Karpas-422 (cell line): Measurements from ENCODE around the gene CIT. TPM values are rescaled to one million over a fixed set of nuclear protein-coding genes. Genes with fewer than 3 reads are reported as not detected.
"Not testable (repeated sequence)": the region's sequence is repeated elsewhere in the genome, so short reads cannot be mapped to it uniquely, and the experiment has no call there.

Experiments
- DNase-seq: peaks from one replicate; pipeline ENCODE4 v3.0.0-alpha.2; 2015
- H2AFZ ChIP-seq: fragments of 200-600 bp; sonication (generic); 2 replicates; pipeline ENCODE4 v1.6.1; 2014; ENCODE audit warnings: antibody characterized with exemption, low read length, mixed read lengths
- H3K27ac ChIP-seq: fragments of 200-600 bp; sonication (generic); 2 replicates; pipeline ENCODE4 v1.5.1; 2014; ENCODE audit warnings: mild to moderate bottlenecking, low read length, moderate library complexity
- H3K27me3 ChIP-seq: fragments of 200-600 bp; sonication (generic); 2 replicates; pipeline ENCODE4 v1.6.1; 2014; ENCODE audit warnings: low read length, mixed read lengths
- H3K36me3 ChIP-seq: fragments of 200-600 bp; sonication (generic); 2 replicates; pipeline ENCODE4 v1.6.1; 2014; ENCODE audit warnings: low read length, mixed read lengths; ENCODE audit not compliant: insufficient read depth
- H3K4me1 ChIP-seq: fragments of 200-600 bp; sonication (generic); 2 replicates; pipeline ENCODE4 v1.6.1; 2014; ENCODE audit warnings: mild to moderate bottlenecking, low read length, mixed read lengths
- H3K4me2 ChIP-seq: fragments of 200-600 bp; sonication (generic); 2 replicates; pipeline ENCODE4 v1.6.1; 2014; ENCODE audit warnings: low read length, low read depth, mild to moderate bottlenecking; ENCODE audit not compliant: poor library complexity, severe bottlenecking
- H3K4me3 ChIP-seq: fragments of 200-600 bp; sonication (generic); 2 replicates; pipeline ENCODE4 v1.5.1; 2014; ENCODE audit warnings: mild to moderate bottlenecking, antibody characterized with exemption, low read length, mixed read lengths
- H3K79me2 ChIP-seq: fragments of 200-600 bp; sonication (generic); 2 replicates; pipeline ENCODE4 v1.6.1; 2014; ENCODE audit warnings: mild to moderate bottlenecking, low read length, mixed read lengths
- H3K9ac ChIP-seq: fragments of 200-600 bp; sonication (generic); 2 replicates; pipeline ENCODE4 v1.6.0; 2014; ENCODE audit warnings: low read length
- H3K9me2 ChIP-seq: fragments of 200-600 bp; sonication (generic), shearing (Covaris generic); replicated peaks from 2 replicates; pipeline ENCODE4 v1.6.0; 2014; ENCODE audit warnings: mild to moderate bottlenecking, low read length, moderate library complexity; ENCODE audit not compliant: insufficient read depth
- H3K9me3 ChIP-seq: fragments of 300-700, 200-600 bp; sonication (generic); 2 replicates; pipeline ENCODE4 v1.6.1; 2014; ENCODE audit warnings: low read length, mixed read lengths
- H4K20me1 ChIP-seq: fragments of 200-600 bp; sonication (generic); 2 replicates; pipeline ENCODE4 v1.6.1; 2014; ENCODE audit warnings: mild to moderate bottlenecking, antibody characterized with exemption, low read length, low read depth; ENCODE audit not compliant: insufficient read depth
- total RNA-seq: library from RNA; depleted of rRNA; stranded (reverse); fragments of >200 nt; shearing (Covaris generic); gene quantifications from 2 replicates; pipeline ENCODE4 v1.2.3, GENCODE V29; 2014; ENCODE audit warnings: low replicate concordance

CIT gene
- total RNA-seq, 1 experiment from 2014 or later, result 16.5 TPM

DNA sequence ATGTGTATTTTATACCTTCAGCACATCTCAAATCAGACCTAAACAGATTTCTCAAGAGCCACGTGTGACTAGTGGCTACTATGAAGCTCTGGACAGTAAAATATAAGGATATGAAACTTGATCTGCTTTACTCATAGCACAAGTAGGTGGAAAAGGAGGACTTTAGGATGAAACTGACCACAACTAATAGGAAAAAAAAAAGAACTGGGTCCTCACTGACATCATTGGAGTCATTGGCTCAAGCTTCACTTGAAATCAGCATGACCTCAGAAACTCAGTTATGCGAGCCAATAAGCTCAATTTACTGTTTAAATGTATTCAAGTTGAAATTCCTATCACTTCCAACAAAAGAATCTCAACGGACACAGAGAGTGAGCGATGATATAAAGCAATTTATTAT lies 34.1 kb upstream of the CIT start:
- Histone ChIP-seq H3K27ac (no peak overlapping the region), H3K79me2 (no peaks in the 10 kb centered on the region), H3K9me2 (no peaks in the 10 kb centered on the region), H3K4me2 (no peak overlapping the region), H4K20me1 (no peaks in the 10 kb centered on the region), H3K36me3 (no peaks in the 10 kb centered on the region), H3K9me3 (no peaks in the 10 kb centered on the region), H2AFZ (no peak overlapping the region), H3K4me3 (no peak overlapping the region), H3K27me3 (no peaks in the 10 kb centered on the region), H3K9ac (no peak overlapping the region), H3K4me1 (no peaks in the 10 kb centered on the region)
- DNase-seq, result no peak

DNA sequence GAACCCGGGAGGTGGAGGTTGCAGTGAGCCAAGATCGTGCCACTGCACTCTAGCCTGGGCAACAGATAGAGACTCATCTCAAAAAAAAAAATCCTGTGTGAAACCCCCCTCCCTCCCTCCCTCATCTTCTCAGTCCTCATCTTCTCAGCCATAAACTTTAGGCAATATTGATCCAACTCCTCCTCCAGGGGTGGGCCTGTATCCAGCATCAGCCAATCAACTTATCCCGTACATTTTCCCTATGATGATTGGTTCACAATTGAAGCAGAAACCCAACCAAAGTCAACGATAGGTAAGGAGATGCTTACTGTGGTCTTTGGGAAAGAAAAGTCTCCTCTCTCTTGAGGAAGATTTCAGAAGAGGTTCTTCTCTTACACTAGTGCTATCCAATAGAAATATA lies 33.5 kb upstream of the CIT start:
- H3K27ac ChIP-seq, result no peak overlapping the region
- H2AFZ ChIP-seq, result no peak overlapping the region
- no peaks in the 10 kb centered on the region for H3K9me2 ChIP-seq
- H3K79me2 ChIP-seq, result no peaks in the 10 kb centered on the region
- H3K4me2 ChIP-seq, result no peak overlapping the region
- no peaks in the 10 kb centered on the region for H3K9me3 ChIP-seq
- no peaks in the 10 kb centered on the region for H3K36me3 ChIP-seq
- H3K4me3 ChIP-seq, result no peak overlapping the region
- H3K4me1 ChIP-seq, result no peaks in the 10 kb centered on the region
- peak; percentile 47 for DNase-seq
- H4K20me1 ChIP-seq, result no peaks in the 10 kb centered on the region
- no peak overlapping the region for H3K9ac ChIP-seq
- no peaks in the 10 kb centered on the region for H3K27me3 ChIP-seq

- Histone ChIP-seq H3K27ac (no peak overlapping the region), H3K79me2 (no peaks in the 10 kb centered on the region), H3K4me2 (no peak overlapping the region), H4K20me1 (no peaks in the 10 kb centered on the region), H3K9me3 (no peaks in the 10 kb centered on the region), H3K27me3 (0 out of 2 replicates have a peak, but pooled peaks cover 2% of the 10 kb centered on the region), H3K9ac (no peak overlapping the region), H3K4me3 (no peak overlapping the region), H3K9me2 (no peaks in the 10 kb centered on the region), H3K4me1 (peaks cover 2% of the 10 kb centered on the region; the same call in 1 of the 2 replicates), H2AFZ (peak overlapping the region; percentile 4; the same call in 1 of the 2 replicates), H3K36me3 (no peaks in the 10 kb centered on the region)
- peak; percentile 89 for DNase-seq
Observed at GRCh38 chr12:119902084-119902509, 25.0 kb upstream of the CIT start.

DNA sequence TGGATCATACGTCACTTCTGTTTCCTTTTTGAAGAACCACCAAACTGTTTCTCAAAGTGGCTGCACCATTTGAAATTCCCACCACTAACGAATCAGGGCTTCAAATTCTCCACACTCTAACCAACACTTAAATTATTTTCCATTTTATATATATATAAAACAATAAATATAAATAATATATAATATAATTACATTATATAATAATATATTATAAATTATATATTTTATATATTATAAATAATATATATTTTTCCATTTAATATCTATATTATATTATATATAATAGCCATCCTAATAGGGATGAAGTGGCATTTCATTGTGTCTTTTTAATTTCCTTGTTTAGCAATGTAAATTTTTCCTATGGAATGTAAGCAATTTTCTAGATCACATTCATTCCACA lies 24.6 kb upstream of the CIT start:
- no peak overlapping the region for H3K4me3 ChIP-seq
- no peak overlapping the region for H3K9ac ChIP-seq
- 0 out of 2 replicates have a peak, but pooled peaks cover 2% of the 10 kb centered on the region for H3K27me3 ChIP-seq
- H3K4me2 ChIP-seq, result no peak overlapping the region
- DNase-seq, result no peak
- H3K9me2 ChIP-seq, result no peaks in the 10 kb centered on the region
- H3K36me3 ChIP-seq, result no peaks in the 10 kb centered on the region
- H3K27ac ChIP-seq, result no peak overlapping the region
- peaks cover 2% of the 10 kb centered on the region; the same call in 1 of the 2 replicates for H3K4me1 ChIP-seq
- no peaks in the 10 kb centered on the region for H3K79me2 ChIP-seq
- H4K20me1 ChIP-seq, result no peaks in the 10 kb centered on the region
- H2AFZ ChIP-seq, result peak overlapping the region; percentile 23; the same call in 1 of the 2 replicates
- H3K9me3 ChIP-seq, result no peaks in the 10 kb centered on the region

DNA sequence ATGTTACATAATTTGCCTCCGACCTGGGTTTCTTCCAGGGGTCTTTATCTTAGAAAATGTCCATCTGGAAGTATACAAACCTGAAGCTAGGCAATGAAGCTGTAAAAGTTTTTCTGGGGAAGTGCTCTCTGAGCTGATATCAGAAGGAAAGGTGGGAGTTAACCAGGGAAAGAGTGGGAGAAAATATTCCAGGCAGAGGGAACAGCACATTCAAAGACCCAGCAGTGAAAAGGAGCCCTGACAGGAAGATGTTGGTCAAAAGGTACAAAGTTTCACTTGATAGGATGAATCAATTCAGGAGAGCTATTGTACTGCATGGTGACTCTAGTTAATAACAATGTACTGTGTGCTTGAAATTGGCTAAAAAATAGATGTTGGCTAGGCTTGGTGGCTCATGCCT lies 17.8 kb upstream of the CIT start:
- Histone ChIP-seq H4K20me1 (no peaks in the 10 kb centered on the region), H3K27ac (no peak overlapping the region), H3K9me2 (no peaks in the 10 kb centered on the region), H3K79me2 (no peaks in the 10 kb centered on the region), H3K9ac (no peak overlapping the region), H2AFZ (no peak overlapping the region), H3K36me3 (no peaks in the 10 kb centered on the region), H3K27me3 (no peaks in the 10 kb centered on the region), H3K4me3 (no peak overlapping the region), H3K4me1 (no peaks in the 10 kb centered on the region), H3K4me2 (no peak overlapping the region), H3K9me3 (no peaks in the 10 kb centered on the region)
- DNase-seq, result no peak

- DNase-seq, H2AFZ ChIP-seq, H3K4me3 ChIP-seq, H3K27ac ChIP-seq, H3K9me2 ChIP-seq, H3K4me1 ChIP-seq, H3K79me2 ChIP-seq, H4K20me1 ChIP-seq, H3K36me3 ChIP-seq, H3K27me3 ChIP-seq, H3K9ac ChIP-seq, H3K4me2 ChIP-seq, H3K9me3 ChIP-seq: not testable (repeated sequence)
Observed at GRCh38 chr12:119892611-119893010, 15.5 kb upstream of the CIT start.

DNA sequence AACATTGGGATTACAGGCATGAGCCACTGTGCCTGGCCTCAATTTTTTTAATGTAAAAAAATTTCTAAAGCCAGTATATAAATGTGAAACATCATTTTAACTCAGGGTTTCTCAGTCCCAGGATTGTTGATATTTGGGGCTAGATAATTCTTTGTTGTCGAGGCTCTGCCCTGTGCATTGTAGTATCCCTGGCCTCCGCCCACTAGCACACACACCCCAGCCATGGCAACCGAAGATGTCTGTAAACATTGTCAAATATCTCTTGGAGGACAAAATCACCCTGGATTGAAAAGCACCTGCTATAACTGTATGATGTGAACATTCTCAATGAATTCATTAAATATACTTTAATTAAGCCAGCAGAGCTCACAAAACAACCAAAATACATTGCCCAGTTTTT lies 8.4 kb upstream of the CIT start:
- Histone ChIP-seq H3K27ac (no peak overlapping the region), H3K9me2 (no peaks in the 10 kb centered on the region), H4K20me1 (no peaks in the 10 kb centered on the region), H3K36me3 (no peaks in the 10 kb centered on the region), H3K4me2 (no peak overlapping the region), H3K79me2 (no peaks in the 10 kb centered on the region), H3K9ac (no peak overlapping the region), H3K4me3 (no peak overlapping the region), H3K27me3 (no peaks in the 10 kb centered on the region), H3K9me3 (no peaks in the 10 kb centered on the region), H2AFZ (no peak overlapping the region), H3K4me1 (no peaks in the 10 kb centered on the region)
- DNase-seq, result no peak

DNA sequence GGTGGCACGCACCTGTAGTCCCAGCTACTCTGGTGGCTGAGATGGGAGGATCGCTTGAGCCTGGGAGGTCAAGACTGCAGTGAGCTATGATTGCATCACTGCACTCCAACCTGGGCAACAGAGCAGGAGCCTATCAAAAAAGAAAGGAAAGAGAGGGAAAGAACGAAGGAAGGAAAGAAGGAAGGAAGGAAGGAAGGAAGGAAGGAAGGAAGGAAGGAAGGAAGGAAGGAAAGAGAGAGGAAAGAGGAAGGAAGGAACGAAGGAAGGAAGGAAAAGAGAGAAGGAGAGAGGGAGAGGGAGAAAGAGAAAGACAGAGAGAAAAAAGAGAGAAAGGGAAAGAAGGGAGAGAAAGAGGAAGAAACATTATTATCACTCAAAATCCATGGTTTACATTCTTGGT lies 6.7 kb upstream of the CIT start:
- not testable (repeated sequence) for H3K9ac ChIP-seq, H3K4me1 ChIP-seq, H4K20me1 ChIP-seq, H3K36me3 ChIP-seq, H3K27ac ChIP-seq, H3K79me2 ChIP-seq, H2AFZ ChIP-seq, H3K9me2 ChIP-seq, H3K27me3 ChIP-seq, H3K9me3 ChIP-seq, DNase-seq, H3K4me3 ChIP-seq, H3K4me2 ChIP-seq

- Histone ChIP-seq H3K9me2 (no peaks in the 10 kb centered on the region), H3K4me2 (no peak overlapping the region), H2AFZ (no peak overlapping the region), H3K4me3 (no peak overlapping the region), H3K79me2 (no peaks in the 10 kb centered on the region), H3K4me1 (no peaks in the 10 kb centered on the region), H3K9ac (no peak overlapping the region), H4K20me1 (no peaks in the 10 kb centered on the region), H3K9me3 (no peaks in the 10 kb centered on the region), H3K36me3 (no peaks in the 10 kb centered on the region), H3K27me3 (no peaks in the 10 kb centered on the region), H3K27ac (no peak overlapping the region)
- no peak for DNase-seq
Observed at GRCh38 chr12:119883237-119883636, 6.1 kb upstream of the CIT start.
